GM23338 (cell line): ENCODE data around the gene MS4A15. TPM values are rescaled to one million over a fixed set of nuclear protein-coding genes. Genes with fewer than 3 reads are reported as not detected.

Experiments used
- ATAC-seq: fragments of 200-7000 bp; cut with Tn5 transposase; 3 replicates; pipeline ENCODE4 v1.9.1; 2020
- DNase-seq: peaks from one replicate; pipeline ENCODE4 v3.0.0-alpha.2; 2015; ENCODE audit warnings: low spot score
- H2AFZ ChIP-seq: fragments of 200-600 bp; sonication (generic); 2 replicates; pipeline ENCODE4 v1.8.0; 2016; ENCODE audit warnings: antibody characterized with exemption, mild to moderate bottlenecking, moderate library complexity
- H3F3A ChIP-seq: fragments of 200-600 bp; sonication (generic); replicated peaks from 2 replicates; pipeline ENCODE4 v1.8.0; 2017; ENCODE audit warnings: antibody characterized with exemption, mixed run types, low read depth
- H3K27ac ChIP-seq: fragments of 200-600 bp; sonication (generic); 2 replicates; pipeline ENCODE4 v1.6.1; 2016; ENCODE audit warnings: low read depth
- H3K27me3 ChIP-seq: fragments of 200-600 bp; sonication (generic); 2 replicates; pipeline ENCODE4 v1.8.0; 2016; ENCODE audit warnings: mild to moderate bottlenecking, mixed run types, moderate library complexity; ENCODE audit not compliant: insufficient read depth
- H3K36me3 ChIP-seq: fragments of 200-600 bp; sonication (generic); 2 replicates; pipeline ENCODE4 v1.8.0; 2016; ENCODE audit warnings: mild to moderate bottlenecking; ENCODE audit not compliant: insufficient read depth
- H3K4me1 ChIP-seq: fragments of 200-600 bp; sonication (generic); 2 replicates; pipeline ENCODE4 v1.8.0; 2016; ENCODE audit warnings: mild to moderate bottlenecking, moderate library complexity; ENCODE audit not compliant: insufficient read depth
- H3K4me2 ChIP-seq: fragments of 200-600 bp; sonication (generic); 2 replicates; pipeline ENCODE4 v1.7.1; 2017; ENCODE audit warnings: mixed run types
- H3K4me3 ChIP-seq: fragments of 200-600 bp; sonication (generic); 2 replicates; pipeline ENCODE4 v1.6.1; 2016; ENCODE audit warnings: mixed run types
- H3K79me2 ChIP-seq: fragments of 200-600 bp; sonication (generic); replicated peaks from 2 replicates; pipeline ENCODE4 v1.8.0; 2017; ENCODE audit warnings: mild to moderate bottlenecking; ENCODE audit not compliant: insufficient read depth
- H3K9me2 ChIP-seq: fragments of 200-600 bp; sonication (generic); 2 replicates; pipeline ENCODE4 v1.8.0; 2017; ENCODE audit not compliant: insufficient read depth
- H4K20me1 ChIP-seq: fragments of 200-600 bp; sonication (generic); replicated peaks from 2 replicates; pipeline ENCODE4 v1.8.0; 2017; ENCODE audit warnings: mild to moderate bottlenecking; ENCODE audit not compliant: insufficient read depth
- H3K27ac Mint-ChIP-seq: 2 replicates; pipeline ENCODE4 v1.8.0; 2020; ENCODE audit warnings: inconsistent platforms, mild to moderate bottlenecking, moderate library complexity, mixed read lengths
- H3K27me3 Mint-ChIP-seq: 3 replicates; pipeline ENCODE4 v1.8.0; 2022; ENCODE audit warnings: low read depth, mild to moderate bottlenecking, moderate library complexity, mixed read lengths, inconsistent platforms; ENCODE audit not compliant: insufficient read depth, poor library complexity
- H3K36me3 Mint-ChIP-seq: 3 replicates; pipeline ENCODE4 v1.8.0; 2021; ENCODE audit warnings: low read depth, mild to moderate bottlenecking, inconsistent platforms, moderate library complexity, mixed read lengths
- H3K4me1 Mint-ChIP-seq: 3 replicates; pipeline ENCODE4 v1.8.0; 2020; ENCODE audit warnings: mild to moderate bottlenecking, inconsistent platforms, mixed read lengths
- H3K4me3 Mint-ChIP-seq: 3 replicates; pipeline ENCODE4 v1.8.0; 2021; ENCODE audit warnings: moderate library complexity, mild to moderate bottlenecking, inconsistent platforms, mixed read lengths
- H3K9me3 Mint-ChIP-seq: 3 replicates; pipeline ENCODE4 v1.8.0; 2020; ENCODE audit warnings: moderate library complexity, mild to moderate bottlenecking, inconsistent platforms, mixed read lengths
- CREB1 ChIP-seq: fragments of 250-450 bp; sonication (Bioruptor Pico); IDR thresholded peaks from 2 replicates; pipeline ENCODE4 v1.5.0; 2020; ENCODE audit warnings: low read depth, mild to moderate bottlenecking, moderate library complexity
- ETS1 ChIP-seq: IDR thresholded peaks from 2 replicates; pipeline ENCODE4 v1.6.1; 2016; ENCODE audit warnings: antibody characterized with exemption
- EZH2phosphoT487 ChIP-seq: fragments of 200-600 bp; sonication (generic); IDR thresholded peaks from one replicate; pipeline ENCODE4 v1.8.1; 2018; ENCODE audit warnings: antibody characterized with exemption; ENCODE audit not compliant: unreplicated experiment
- JUNB ChIP-seq: IDR thresholded peaks from one replicate; pipeline ENCODE4 v1.6.1; 2016; ENCODE audit warnings: antibody characterized with exemption; ENCODE audit not compliant: unreplicated experiment
- NANOG ChIP-seq: IDR thresholded peaks from 2 replicates; pipeline ENCODE4 v1.6.1; 2016; ENCODE audit warnings: antibody characterized with exemption, borderline replicate concordance
- POLR2AphosphoS5 ChIP-seq: IDR thresholded peaks from 2 replicates; pipeline ENCODE4 v1.6.1; 2016; ENCODE audit warnings: antibody characterized with exemption, low read depth
- STAT1 ChIP-seq: IDR thresholded peaks from one replicate; pipeline ENCODE4 v1.6.1; 2016; ENCODE audit warnings: antibody characterized with exemption; ENCODE audit not compliant: unreplicated experiment
- ZNF114 ChIP-seq: fragments of 250-450 bp; sonication (Bioruptor Pico); IDR thresholded peaks from 2 replicates; pipeline ENCODE4 v1.5.0; 2020; ENCODE audit warnings: mild to moderate bottlenecking, moderate library complexity
- ZNF331 ChIP-seq: fragments of 250-450 bp; sonication (Bioruptor Pico); IDR thresholded peaks from 2 replicates; pipeline ENCODE4 v1.5.0; 2020; ENCODE audit warnings: low read depth, mild to moderate bottlenecking, moderate library complexity
- ZNF462 ChIP-seq: fragments of 250-450 bp; sonication (Bioruptor Pico); IDR thresholded peaks from 2 replicates; pipeline ENCODE4 v1.5.0; 2020; ENCODE audit warnings: mild to moderate bottlenecking, moderate library complexity
- polyA plus RNA-seq: library from polyadenylated mRNA; unstranded; fragments of >200 nt; fragmentation: Nextera tagmentation; extraction: Ambion mirVana; gene quantifications from 2 replicates; pipeline ENCODE4 v1.2.1, GENCODE V29; 2016
- total RNA-seq: library from RNA; depleted of rRNA; stranded (reverse); fragments of >200 nt; shearing (Covaris generic); gene quantifications from 2 replicates; pipeline ENCODE4 v1.2.3, GENCODE V29; 2014

The MS4A15 gene
- total and polyA plus RNA-seq, 2 experiments from 2014 or later: 0.44 TPM; not detected in 1

- TF ChIP-seq ZNF462: no peak
- TF ChIP-seq ZNF114 (CRISPR knock-in tag): no peak
These were observed 8.7 kb downstream of the MS4A15 start (continued) for GRCh38 chr11:60765355-60765754.

GRCh38 chr11:60766547-60766946 lies 9.9 kb downstream of the MS4A15 start:
- no peak for ATAC-seq
- Histone ChIP-seq H3K4me3 (no peak overlapping the region), H3K27ac (no peak overlapping the region), H4K20me1 (no peaks in the 10 kb centered on the region), H3K79me2 (no peaks in the 10 kb centered on the region), H3K27me3 (peaks cover 17% of the 10 kb centered on the region; the same call in 1 of the 2 replicates), H3K9me2 (no peaks in the 10 kb centered on the region; the same call in 1 of the 2 replicates), H3K4me1 (no peaks in the 10 kb centered on the region), H2AFZ (peak overlapping the region; percentile 94; the same call in 1 of the 2 replicates), H3K4me2 (no peak overlapping the region), H3K36me3 (no peaks in the 10 kb centered on the region), H3F3A (no peaks in the 10 kb centered on the region)
- Mint-ChIP-seq H3K4me3 (no peak overlapping the region), H3K4me1 (peaks cover 6% of the 10 kb centered on the region; the same call in 2 of the 3 replicates), H3K36me3 (no peaks in the 10 kb centered on the region; the same call in 2 of the 3 replicates), H3K9me3 (peaks cover 10% of the 10 kb centered on the region), H3K27ac (no peak overlapping the region), H3K27me3 (peaks cover 13% of the 10 kb centered on the region)
- no peak for DNase-seq
- TF ChIP-seq NANOG: no peak
- TF ChIP-seq CREB1 (CRISPR knock-in tag): no peak
- TF ChIP-seq ZNF331 (CRISPR knock-in tag): no peak
- TF ChIP-seq EZH2phosphoT487: no peak
- no peak for TF ChIP-seq POLR2AphosphoS5
- TF ChIP-seq JUNB: no peak
- TF ChIP-seq STAT1: no peak
- TF ChIP-seq ETS1: no peak
- no peak for TF ChIP-seq ZNF114 (CRISPR knock-in tag)
- no peak for TF ChIP-seq ZNF462
